ENCODE results near the gene TRMT11. TPM values are rescaled to one million over a fixed set of nuclear protein-coding genes. Genes with fewer than 3 reads are reported as not detected.

The TRMT11 gene
- total and polyA plus RNA-seq, 4 donors: 9.9 to 46.1 (median 15.3) TPM

- H3K36me3 ChIP-seq (ENCODE audit: control insufficient read depth in 4 of 4, insufficient read depth in 4 of 4, low read length in 4 of 4): no peaks in the 10 kb centered on the region
- H3K27ac ChIP-seq (ENCODE audit: low read depth in 1 of 2, low read length in 1 of 2): no peak overlapping the region
- no peaks in the 10 kb centered on the region for H3K27me3 ChIP-seq (ENCODE audit: control insufficient read depth in 3 of 3, insufficient read depth in 3 of 3, low read length in 2 of 3)
- 96 to 100% methylated on average over 1 of the region's 1 CpG for WGBS, 2 donors
- peaks cover 0 to 5% (median 0%) of the 10 kb centered on the region in 5 donors for H3K4me1 ChIP-seq (ENCODE audit: control insufficient read depth in 5 of 5, insufficient read depth in 5 of 5, low read length in 5 of 5)
- no peak for TF ChIP-seq CTCF (IDR thresholded peaks at IDR 0.05; ENCODE audit: control extremely low read depth, extremely low read depth)
- H3K4me3 ChIP-seq: no peak overlapping the region
- H3K9me3 ChIP-seq (ENCODE audit: control insufficient read depth in 4 of 4, insufficient read depth in 3 of 4, low read length in 3 of 4): no peaks in the 10 kb centered on the region
- no peak overlapping the region for H3K9ac ChIP-seq (ENCODE audit: insufficient read depth in 1 of 2, low read length in 2 of 2)
- no peak for ATAC-seq (ENCODE audit: insufficient read depth, low FRiP score)
- no peak for DNase-seq
Observed at GRCh38 chr6:125951323-125951722, 35.0 kb upstream of the TRMT11 start.

GRCh38 chr6:125952764-125953501 lies 33.4 kb upstream of the TRMT11 start:
- H3K27me3 ChIP-seq (ENCODE audit: control insufficient read depth in 3 of 3, insufficient read depth in 3 of 3, low read length in 2 of 3): no peaks in the 10 kb centered on the region
- H3K36me3 ChIP-seq (ENCODE audit: control insufficient read depth in 4 of 4, insufficient read depth in 4 of 4, low read length in 4 of 4): no peaks in the 10 kb centered on the region
- no peak for DNase-seq
- no peak overlapping the region for H3K27ac ChIP-seq (ENCODE audit: low read depth in 1 of 2, low read length in 1 of 2)
- no peak for ATAC-seq (ENCODE audit: insufficient read depth, low FRiP score)
- no peaks in the 10 kb centered on the region for H3K9me3 ChIP-seq (ENCODE audit: control insufficient read depth in 4 of 4, insufficient read depth in 3 of 4, low read length in 3 of 4)
- no peak for TF ChIP-seq CTCF (IDR thresholded peaks at IDR 0.05; ENCODE audit: control extremely low read depth, extremely low read depth)
- H3K4me1 ChIP-seq (ENCODE audit: control insufficient read depth in 5 of 5, insufficient read depth in 5 of 5, low read length in 5 of 5): peaks cover 0 to 12% (median 2%) of the 10 kb centered on the region in 5 donors
- no peak overlapping the region for H3K4me3 ChIP-seq
- no peak overlapping the region for H3K9ac ChIP-seq (ENCODE audit: insufficient read depth in 1 of 2, low read length in 2 of 2)
- WGBS, 2 donors: 89 to 93% methylated on average over 7 of the region's 7 CpGs

GRCh38 chr6:125953502-125953875 lies 32.9 kb upstream of the TRMT11 start:
- Histone ChIP-seq H3K9me3 (ENCODE audit: control insufficient read depth in 4 of 4, insufficient read depth in 3 of 4, low read length in 3 of 4) (no peaks in the 10 kb centered on the region), H3K4me1 (ENCODE audit: control insufficient read depth in 5 of 5, insufficient read depth in 5 of 5, low read length in 5 of 5) (peaks cover 0 to 17% (median 5%) of the 10 kb centered on the region in 5 donors), H3K27ac (ENCODE audit: low read depth in 1 of 2, low read length in 1 of 2) (no peak overlapping the region), H3K4me3 (no peak overlapping the region), H3K36me3 (ENCODE audit: control insufficient read depth in 4 of 4, insufficient read depth in 4 of 4, low read length in 4 of 4) (no peaks in the 10 kb centered on the region), H3K9ac (ENCODE audit: insufficient read depth in 1 of 2, low read length in 2 of 2) (no peak overlapping the region), H3K27me3 (ENCODE audit: control insufficient read depth in 3 of 3, insufficient read depth in 3 of 3, low read length in 2 of 3) (no peaks in the 10 kb centered on the region)
- WGBS, 2 donors: 83 to 86% methylated on average over 11 of the region's 11 CpGs
- no peak for ATAC-seq (ENCODE audit: insufficient read depth, low FRiP score)
- no peak for TF ChIP-seq CTCF (IDR thresholded peaks at IDR 0.05; ENCODE audit: control extremely low read depth, extremely low read depth)
- DNase-seq: no peak

All from lung (tissue), 12 donors.